HEK293T (cell line): ENCODE data around the gene DDN.

Experiments used
- BHLHE40 ChIP-seq: fragments of 450-650 bp; IDR thresholded peaks from 2 replicates; pipeline ENCODE4 v1.6.1; 2016; ENCODE audit warnings: mild to moderate bottlenecking, moderate library complexity, borderline replicate concordance
- CTBP1 ChIP-seq: fragments of 450-650 bp; IDR thresholded peaks from 2 replicates; pipeline ENCODE4 v1.6.1; 2016; ENCODE audit warnings: borderline replicate concordance
- ELF4 ChIP-seq: fragments of 450-650 bp; IDR thresholded peaks from 2 replicates; pipeline ENCODE4 v1.6.1; 2017; ENCODE audit warnings: antibody characterized with exemption
- PKNOX1 ChIP-seq: fragments of 450-650 bp; IDR thresholded peaks from 2 replicates; pipeline ENCODE4 v1.6.1; 2016
- SP1 ChIP-seq: fragments of 450-650 bp; IDR thresholded peaks from 2 replicates; pipeline ENCODE4 v1.6.1; 2017
- SUZ12 ChIP-seq: fragments of 450-650 bp; IDR thresholded peaks from 2 replicates; pipeline ENCODE4 v1.6.1; 2016; ENCODE audit warnings: mild to moderate bottlenecking

GRCh38 chr12:48972213-48972951 is 26.8 kb downstream of the DDN start:
- TF ChIP-seq SP1 (no peak), BHLHE40 (no peak), PKNOX1 (no peak), SUZ12 (no peak), CTBP1 (no peak), ELF4 (no peak)
